ENCODE data around the gene PLD4.

The PLD4 gene

DNA sequence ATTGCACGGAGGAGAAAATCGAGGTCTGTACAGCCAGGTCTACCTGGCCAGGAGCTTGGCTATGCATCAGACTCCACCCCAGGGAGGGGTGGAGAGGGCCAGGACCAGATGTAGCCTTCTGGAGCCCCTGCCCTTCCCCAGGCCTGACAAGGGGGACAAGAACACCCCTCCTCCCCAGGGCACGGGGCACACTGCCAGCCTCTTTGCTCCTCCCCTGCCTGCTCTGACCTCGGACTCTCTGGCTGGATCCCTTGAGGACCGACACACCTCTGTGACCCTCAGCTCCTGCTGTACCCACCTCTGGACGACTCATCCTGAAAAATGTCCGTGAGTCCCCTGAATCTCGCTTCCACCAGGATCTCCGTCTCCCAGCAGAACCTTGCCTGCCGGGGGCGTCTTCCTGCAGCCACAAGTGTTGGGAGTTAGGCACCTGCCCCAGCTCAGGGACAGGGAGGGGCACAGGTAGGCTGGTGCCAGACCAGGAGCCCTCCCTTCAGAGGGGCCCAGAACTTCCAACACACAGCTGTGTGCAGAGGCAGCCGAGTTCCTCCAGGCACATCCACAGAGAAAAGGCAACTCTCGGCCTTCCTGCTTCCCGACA, 31.7 kb downstream of the PLD4 start:
- no peak for DNase-seq (ENCODE audit: low read depth)

- no peak for DNase-seq (ENCODE audit: low read depth)
These were observed 32.8 kb downstream of the PLD4 start for GRCh38 chr14:104957146-104958113.

GRCh38 chr14:104964546-104964945, 39.9 kb downstream of the PLD4 start:
- no peak for DNase-seq (ENCODE audit: low read depth)

DNA sequence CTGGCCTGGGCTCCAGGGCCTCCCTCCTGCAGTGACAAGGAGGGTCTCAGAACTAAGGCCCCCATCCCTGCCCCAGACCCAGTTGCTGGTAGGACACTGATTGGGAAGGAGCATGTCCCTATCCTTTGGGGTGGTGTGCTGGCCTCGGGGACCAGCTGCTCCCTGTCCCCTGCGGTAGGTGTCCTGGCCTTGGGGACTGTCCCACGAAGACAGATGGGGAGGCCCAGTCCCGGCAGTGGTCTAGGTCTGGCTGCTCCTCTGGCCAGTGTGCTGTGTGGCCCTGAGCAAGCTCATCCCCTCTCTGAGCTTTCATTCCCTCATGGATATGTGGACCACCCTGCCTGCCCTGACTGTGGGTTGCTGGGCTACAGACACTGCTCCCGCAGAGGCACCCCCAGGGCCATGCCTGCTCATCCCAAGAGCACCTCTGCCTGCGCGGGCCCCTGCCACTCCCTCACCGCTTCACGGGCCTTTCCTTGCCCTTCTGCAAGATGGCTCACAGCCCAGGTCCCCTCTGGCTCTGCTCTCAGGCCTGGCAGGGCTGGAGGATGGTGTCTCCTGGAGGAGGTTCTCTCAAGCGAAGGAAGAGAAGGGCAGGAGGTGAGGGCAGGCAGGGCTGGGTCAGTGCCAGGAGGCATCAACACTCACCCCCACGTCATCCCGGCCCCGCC, 41.0 kb downstream of the PLD4 start:
- DNase-seq (ENCODE audit: low read depth): no peak

GRCh38 chr14:104966261-104966865, 41.7 kb downstream of the PLD4 start:
- DNase-seq (ENCODE audit: low read depth): no peak

- no peak for DNase-seq (ENCODE audit: low read depth)
These were observed 42.3 kb downstream of the PLD4 start for GRCh38 chr14:104966981-104967385.

- no peak for DNase-seq (ENCODE audit: low read depth)
These were observed 42.9 kb downstream of the PLD4 start for GRCh38 chr14:104967386-104968152.

DNA sequence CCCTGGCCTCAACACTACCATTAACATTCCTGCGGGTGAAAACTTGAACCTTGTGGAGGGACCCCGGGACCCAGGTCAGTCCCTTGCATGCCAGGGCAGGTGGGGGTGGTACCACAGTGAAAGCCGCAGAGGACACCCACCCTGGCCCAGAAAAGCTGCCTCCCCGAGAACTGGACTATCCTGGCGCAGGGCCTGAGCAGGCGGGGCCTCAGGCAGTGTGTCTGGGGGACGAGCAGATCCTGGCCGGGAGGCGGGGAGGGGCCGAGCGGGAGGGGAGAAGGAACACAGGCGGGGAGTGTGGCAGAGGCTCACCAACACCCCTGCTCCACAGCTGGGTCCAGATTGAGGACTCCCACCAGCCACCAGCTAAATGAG, 43.5 kb downstream of the PLD4 start:
- no peak for DNase-seq (ENCODE audit: low read depth)

- DNase-seq (ENCODE audit: low read depth): no peak
These were observed 44.1 kb downstream of the PLD4 start for GRCh38 chr14:104968541-104969401.

DNA sequence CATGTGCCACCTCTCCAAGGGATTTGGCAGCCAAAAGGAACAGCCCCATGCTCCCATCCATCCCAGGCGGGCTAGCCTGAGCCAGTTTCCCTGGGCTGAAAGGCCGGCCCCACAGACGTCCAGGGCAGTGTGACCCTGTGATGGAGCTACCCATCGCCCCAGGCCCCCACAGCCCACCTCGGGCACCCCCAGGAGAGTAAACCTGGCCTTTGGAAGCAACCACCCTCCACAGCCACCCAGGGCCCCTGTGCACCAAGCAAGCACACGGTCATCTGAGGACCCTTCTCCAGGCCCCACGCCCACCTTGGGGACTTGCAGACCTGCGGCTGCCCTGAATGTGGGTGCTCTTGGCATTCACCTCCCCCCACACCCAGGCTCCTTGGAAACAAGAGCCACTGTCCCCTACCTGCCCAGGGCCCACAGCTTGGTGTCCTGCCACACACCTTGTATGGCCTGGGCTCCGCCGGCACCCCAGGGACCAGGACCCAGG, 45.1 kb downstream of the PLD4 start:
- no peak for DNase-seq (ENCODE audit: low read depth)

DNA sequence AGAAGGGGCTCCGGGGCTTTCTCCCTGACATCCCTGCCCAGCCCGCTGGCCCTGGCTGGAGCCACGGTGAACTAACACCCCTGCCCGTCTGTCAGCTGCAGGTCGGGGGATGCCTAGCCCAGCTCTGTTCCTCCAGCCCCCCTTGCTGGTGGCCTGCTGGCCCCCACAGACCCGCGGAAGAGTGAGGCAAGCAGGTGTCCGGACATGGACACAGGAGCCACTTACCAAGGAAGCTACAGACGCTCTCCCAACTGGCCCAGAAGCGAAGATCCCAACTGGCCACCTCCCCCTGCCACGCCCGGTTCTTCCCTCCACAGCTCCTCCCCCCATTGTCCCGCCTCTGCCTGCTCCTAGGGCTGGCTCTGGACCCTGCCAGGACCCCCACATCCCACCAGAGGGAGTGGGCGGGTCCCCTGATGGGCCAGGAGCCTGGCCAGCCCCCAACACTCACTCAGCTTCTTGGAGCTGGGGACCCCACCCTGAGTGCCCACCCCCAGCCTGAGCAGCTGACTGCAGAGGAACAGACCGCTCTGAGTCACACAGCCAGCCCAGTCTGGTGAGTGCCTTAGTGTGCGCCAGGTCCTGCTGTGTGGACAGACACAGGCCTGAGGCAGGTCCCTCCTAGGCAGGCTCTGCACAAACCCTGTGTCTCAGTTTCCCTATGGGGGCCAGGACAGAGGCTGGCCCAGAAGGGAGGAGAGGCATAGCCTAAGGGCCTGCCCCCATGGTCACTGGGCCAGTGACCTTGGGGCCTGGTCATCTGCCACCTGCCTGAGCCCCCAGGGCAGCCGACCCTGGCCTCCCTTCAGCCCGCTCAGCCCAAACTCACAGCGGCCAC, 45.8 kb downstream of the PLD4 start:
- no peak for DNase-seq (ENCODE audit: low read depth)

- no peak for DNase-seq (ENCODE audit: low read depth)
These were observed 47.0 kb downstream of the PLD4 start for GRCh38 chr14:104971447-104972240.

GRCh38 chr14:104972301-104973134, 47.8 kb downstream of the PLD4 start:
- DNase-seq (ENCODE audit: low read depth): no peak

DNA sequence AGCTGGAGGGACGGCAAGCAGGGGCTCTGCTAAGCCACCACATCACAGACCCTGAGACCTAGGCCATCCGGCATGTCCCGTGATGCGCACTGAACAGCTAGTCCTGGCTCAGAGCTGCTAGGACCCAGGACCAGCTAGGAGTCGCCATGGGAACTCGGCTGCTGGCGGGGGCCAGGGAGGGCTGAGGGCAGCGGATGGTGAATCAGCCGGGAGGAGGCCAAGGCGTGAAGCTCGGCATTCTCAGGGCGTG, 48.4 kb downstream of the PLD4 start:
- no peak for DNase-seq (ENCODE audit: low read depth)

- no peak for DNase-seq (ENCODE audit: low read depth)
These were observed 48.9 kb downstream of the PLD4 start for GRCh38 chr14:104973385-104974145.

- DNase-seq (ENCODE audit: low read depth): no peak
These were observed 49.5 kb downstream of the PLD4 start for GRCh38 chr14:104974146-104974541.

- DNase-seq (ENCODE audit: low read depth): no peak
These were observed 50.1 kb downstream of the PLD4 start for GRCh38 chr14:104974665-104975390.

Measured in activated T-helper 9 cell treated with anti-CD3 and anti-CD28 coated beads, Interleukin-2, amount 50 U/mL, for 16 hours (primary cell).